ENCODE results near the gene TGM5.
A peak's percentile ranks its signal among the peaks of the same experiment; 100 is the strongest.
"Not testable (repeated sequence)": the region's sequence is repeated elsewhere in the genome, so short reads cannot be mapped to it uniquely, and the experiment has no call there.

TGM5 gene

DNA sequence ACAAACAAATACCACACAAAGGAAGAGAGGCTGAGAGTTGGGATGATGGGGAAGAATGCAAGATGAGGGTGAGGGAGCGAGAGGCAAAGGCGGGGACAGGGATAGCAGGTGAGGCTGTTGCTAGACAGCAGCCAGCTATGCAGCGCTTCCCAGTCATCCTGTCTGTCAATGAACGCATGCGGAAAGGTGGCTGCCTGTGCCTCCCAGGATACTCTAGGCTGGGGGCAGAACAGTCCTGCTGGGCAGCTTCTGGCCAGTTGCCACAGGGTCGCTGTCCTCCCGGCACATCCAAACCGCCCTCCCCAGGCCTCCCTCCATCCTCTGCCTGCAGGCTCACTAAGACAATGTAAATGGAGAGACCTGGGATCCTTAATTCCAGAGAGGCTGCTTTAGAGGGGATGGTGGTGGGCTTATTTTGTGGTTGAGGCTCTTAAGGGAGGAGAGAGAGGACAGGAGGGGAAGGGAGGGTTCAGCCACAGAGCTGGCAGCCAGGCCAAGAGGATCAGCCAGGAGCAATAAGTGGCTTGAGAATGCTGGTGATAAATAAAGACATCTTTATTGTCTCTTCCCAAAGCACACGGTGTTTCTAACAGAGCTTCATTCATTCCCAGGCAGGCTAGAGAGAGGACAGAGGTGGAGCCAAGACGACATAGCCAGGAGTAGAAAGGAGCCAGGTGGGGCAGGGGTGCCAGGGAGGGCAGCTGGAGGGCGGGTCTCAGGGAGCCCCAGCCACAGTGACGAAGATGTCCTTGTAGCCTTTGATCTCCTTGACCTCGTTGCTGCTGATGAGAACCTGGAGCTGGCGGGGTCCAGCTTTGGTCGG, 9.2 kb upstream of the TGM5 start:
- no peak for DNase-seq

- no peak for DNase-seq
These were observed 7.4 kb upstream of the TGM5 start for GRCh38 chr15:43274136-43274535.

DNA sequence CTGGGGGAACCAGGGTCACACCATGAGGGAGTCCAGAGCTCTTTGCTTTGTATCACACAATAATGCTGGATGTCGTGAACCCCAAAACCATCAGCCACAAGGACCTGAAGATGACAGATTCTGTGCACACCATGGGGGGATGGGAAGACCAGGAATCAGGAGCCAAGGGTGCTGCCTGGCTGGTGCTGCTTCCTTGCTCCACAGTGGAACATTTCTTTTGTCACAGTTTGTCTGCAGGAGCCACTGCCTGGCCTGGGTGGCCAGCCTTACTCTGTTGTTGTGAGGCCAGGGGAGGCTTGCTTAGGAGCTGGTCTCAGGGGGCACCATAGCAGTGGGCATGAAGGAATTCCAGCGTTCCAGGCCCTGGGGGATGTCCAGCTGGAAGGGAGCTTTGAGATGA, 6.5 kb upstream of the TGM5 start:
- DNase-seq, result no peak

DNA sequence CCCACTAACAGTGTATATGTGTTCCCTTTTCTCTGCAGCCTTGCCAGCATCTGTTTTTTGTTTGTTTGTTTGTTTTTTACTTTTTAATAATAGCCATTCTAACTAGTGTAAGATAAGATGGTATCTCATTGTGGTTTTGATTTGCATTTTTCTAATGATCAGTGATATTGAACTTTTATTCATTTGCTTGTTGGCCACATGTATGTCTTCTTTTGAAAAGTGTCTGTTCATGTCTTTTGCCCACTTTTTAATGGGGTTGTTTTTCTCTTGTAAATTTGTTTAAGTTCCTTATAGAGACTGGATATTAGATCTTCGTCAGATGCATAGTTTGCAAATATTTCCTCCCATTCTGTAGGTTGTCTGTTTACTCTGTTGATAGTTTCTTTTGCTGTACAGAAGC, 5.2 kb upstream of the TGM5 start:
- not testable (repeated sequence) for DNase-seq

GRCh38 chr15:43270676-43271306, 4.1 kb upstream of the TGM5 start:
- DNase-seq, result peak in 3 of 4 experiments; percentile 23 to 28 (median 26)

GRCh38 chr15:43270113-43270665, 3.5 kb upstream of the TGM5 start:
- no peak for DNase-seq

- peak; percentile 44 to 73 (median 58) for DNase-seq
These were observed 1.7 kb upstream of the TGM5 start for GRCh38 chr15:43268111-43269105.

DNA sequence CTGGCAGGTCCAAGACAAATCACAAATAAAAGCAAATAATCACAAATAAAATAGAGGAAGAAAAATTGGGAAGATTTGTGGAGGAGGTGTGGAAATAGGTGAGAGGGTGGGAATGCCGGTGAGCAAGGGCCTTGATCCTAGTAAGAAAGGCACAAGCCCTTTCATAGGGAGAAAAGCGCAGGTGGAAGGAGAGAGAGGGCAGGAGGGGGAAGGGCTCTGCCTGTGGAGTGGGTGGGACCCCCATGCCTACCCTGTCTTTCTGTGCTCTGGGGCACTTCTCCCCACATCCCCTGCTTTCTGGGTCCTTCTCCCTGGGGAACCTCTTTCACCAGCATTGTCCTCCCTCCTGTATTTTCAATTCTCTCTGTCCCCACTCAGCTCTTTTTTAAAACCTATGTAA, 711 bp upstream of the TGM5 start:
- no peak for DNase-seq

DNA sequence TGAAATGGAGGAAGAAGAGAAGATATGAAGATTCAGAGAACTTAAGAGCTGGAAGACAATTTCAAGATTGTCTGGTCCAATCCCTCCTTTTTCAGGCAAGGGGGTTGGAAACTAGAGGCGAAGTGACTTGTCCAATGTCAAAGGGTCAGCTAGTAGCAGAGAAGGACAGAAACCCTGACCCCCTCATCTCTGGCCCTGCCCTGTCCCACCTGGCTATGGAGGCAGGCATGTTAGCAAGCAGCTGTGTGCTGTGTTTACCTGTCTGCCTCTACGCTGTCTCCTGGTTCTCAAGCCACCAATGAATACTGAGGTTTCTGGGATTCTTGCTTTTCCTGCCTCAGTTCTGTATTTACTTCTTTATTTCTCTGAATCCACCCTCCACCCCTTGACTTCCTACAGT, 342 bp downstream of the TGM5 start:
- no peak for DNase-seq

DNA sequence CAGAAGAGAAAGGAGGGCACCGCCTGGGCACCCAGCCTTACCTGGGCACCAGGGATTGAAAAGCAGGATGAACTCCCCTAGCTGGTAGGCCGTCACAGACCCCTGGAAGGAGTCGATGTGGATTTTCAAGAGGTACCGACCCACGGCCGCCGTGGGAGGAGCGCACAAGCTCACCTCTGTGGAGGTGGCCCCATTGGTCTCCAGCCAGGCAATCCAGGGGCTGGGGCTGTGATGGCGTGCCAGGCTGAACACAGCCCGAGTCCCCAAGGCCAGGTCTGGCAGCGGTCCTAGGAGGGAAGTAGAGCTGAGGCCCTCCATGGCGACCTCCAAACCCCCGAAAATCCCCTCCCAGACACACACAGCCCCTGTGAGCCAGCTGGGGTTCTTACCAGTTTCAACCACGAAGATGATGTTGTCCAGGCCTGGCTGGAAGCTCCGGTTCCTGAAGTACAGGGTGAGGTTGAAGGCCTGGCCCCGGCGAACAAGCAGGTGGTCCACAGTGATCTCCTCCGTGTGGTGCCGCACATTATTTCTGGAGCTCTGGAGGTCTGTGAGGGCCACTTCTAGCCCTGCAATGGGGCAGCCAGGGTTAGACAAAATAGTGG, 6.6 kb downstream of the TGM5 start:
- DNase-seq, result no peak

- DNase-seq, result no peak
These were observed 7.9 kb downstream of the TGM5 start for GRCh38 chr15:43258781-43259180.

DNA sequence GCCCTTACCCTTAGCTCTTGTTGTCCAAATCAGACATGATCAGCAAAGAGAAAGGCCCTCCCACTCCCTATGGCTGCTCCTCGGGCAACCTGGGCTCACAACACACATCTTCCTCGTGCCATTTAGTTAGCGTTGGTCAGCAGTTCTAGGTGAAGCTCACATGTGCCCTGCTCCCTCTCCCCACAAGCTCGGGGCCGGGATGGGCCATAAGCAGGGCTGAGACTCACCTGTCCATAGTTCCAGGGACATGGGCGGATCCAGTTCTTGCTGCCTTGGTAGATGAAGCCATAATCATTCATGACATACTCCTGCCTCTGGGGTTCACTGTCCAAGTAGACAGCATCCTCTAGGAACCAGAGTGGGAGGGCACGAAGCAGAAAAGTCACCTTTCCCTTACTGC, 10.4 kb downstream of the TGM5 start:
- no peak for DNase-seq

DNA sequence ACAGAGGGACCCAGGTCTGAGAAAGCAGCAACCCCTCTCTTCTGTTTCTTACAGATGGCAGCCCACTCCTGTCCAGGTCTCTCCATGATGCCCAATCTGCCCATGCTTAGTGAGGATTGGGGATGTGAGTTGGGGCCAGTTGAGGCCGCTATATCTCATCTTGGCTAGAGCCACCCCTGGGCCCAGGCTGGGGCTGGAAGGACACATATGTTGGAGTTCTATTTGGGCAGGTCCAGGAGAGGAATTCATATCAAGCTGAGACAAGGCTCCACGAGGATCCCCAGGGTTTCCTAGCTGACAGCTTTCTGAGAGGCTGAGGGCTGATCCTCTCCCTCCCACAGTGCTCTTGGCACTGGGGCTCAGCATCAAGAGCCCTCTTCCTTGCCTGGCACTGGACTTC, 11.4 kb downstream of the TGM5 start:
- no peak for DNase-seq

GRCh38 chr15:43253431-43254403, 13.0 kb downstream of the TGM5 start:
- peak; percentile 54 to 77 (median 66) for DNase-seq

- peak in 3 of 4 experiments; percentile 9 to 28 (median 15) for DNase-seq
These were observed 14.9 kb downstream of the TGM5 start for GRCh38 chr15:43251871-43252250.

- no peak for DNase-seq
These were observed 15.4 kb downstream of the TGM5 start for GRCh38 chr15:43251185-43251870.

DNA sequence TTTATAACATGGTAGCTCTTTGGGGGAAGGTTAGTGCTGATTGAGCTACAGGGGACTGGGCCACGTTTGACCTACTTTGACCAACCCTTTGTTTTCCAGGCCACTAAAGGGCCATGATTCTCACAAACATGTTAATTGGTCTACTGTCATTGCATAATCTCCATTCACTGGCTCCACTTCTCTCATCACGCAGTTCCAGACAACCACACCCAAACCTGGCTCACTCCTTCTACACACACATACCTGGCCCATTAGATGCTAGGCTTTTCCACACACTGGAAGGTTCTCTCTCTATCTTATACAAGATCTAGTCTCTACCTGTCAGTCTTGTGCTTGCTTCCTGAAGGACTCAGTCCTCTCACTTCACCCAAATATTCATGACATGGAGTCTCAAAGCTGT, 15.9 kb downstream of the TGM5 start:
- no peak for DNase-seq

DNA sequence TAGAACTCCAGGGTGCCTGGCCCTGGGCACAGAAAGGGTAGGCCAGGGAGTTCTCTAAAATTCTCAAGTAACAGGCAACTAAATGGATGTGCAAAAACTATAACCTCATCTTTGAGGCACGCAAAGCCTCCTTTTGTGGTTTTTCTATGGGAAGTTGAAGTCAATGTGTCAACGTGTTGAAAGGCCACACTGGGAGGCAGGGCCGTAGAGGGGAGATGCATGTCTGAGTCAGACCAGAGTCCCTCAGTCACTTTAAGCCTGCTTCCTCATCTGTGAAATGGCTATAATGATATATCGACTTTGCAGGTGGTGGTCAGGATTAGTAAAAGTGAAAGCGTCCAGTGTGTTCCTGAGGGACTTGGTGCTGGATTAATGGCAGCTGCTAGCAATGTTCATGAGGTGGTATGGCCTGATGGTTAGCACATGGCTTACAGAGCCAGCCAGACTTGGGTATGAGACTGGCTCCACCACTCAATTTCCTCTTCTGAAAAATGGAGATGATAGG, 17.0 kb downstream of the TGM5 start:
- DNase-seq, result peak; percentile 89 to 94 (median 91)

GRCh38 chr15:43249236-43249635, 17.5 kb downstream of the TGM5 start:
- DNase-seq, result no peak

DNA sequence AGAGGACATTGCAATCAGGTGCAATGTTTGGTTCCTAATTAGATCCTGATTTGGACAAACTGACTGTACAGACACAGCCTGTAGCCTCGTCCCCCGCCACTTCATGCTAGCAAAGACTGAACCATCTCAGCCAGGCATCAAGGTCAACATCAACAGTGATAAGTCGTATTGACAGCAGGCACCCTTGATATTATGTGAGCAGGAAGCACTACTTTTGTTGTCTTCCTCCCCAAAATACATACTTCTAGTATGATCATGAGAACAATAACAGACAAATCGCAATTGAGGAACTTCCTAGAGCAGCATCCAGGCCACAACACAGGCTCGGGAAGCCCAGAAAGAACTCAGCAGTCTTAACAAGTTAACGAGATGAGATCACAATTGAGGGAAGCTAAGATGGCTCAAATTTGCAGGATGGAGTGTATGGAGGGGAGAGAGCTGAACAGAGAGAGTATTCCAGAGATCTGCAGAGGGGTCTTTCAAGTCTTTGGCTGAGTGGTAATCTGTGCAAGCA, 20.4 kb downstream of the TGM5 start:
- peak; percentile 51 to 65 (median 60) for DNase-seq
